Measurements from ENCODE around the gene ARHGAP22. TPM values are rescaled to one million over a fixed set of nuclear protein-coding genes. Genes with fewer than 3 reads are reported as not detected.

Gene ARHGAP22
- total and polyA plus RNA-seq, 2 experiments from 2014 or later: 4.8 to 10.7 TPM

DNA sequence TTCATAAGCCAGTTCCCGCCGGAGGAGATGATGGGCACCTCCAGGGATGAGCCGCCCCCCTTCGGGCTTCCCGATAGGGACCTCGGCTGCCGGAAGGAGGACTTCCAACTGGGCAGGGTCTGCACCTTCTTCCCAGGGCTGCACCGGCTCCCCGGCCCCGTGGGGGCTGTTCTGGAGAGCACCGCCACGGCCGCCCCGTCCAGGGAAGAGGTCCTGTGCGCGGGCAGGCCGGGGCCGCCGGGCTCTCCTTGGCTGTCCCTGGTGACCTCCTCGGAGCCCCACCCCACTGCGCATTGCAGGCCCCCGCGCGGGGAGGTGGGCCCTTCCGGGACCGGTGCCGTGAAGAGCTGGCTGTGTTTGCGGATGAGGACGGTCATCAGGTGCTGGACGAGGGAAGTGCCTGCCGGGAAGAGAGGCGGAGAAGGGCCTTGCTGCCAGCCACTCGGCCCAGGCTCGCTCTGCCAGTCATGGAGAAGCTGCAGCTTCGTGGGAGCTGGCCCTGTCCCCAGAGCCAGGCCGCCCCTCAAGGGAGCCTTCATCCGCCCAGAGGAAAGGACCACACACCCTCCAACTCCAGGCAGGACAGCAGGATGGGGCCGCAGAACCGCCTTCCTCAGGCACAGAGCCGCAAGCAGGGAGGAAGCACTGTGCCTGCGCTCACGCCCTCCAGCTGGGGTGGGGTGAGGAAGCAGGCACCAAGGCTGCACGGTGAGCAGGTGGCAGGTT lies 154.0 kb downstream of the ARHGAP22 start:
- no peaks in the 10 kb centered on the region for H3K9me3 Mint-ChIP-seq
- TF ChIP-seq REST (IDR thresholded peaks at IDR 0.05; ENCODE audit: unreplicated experiment): no peak
- no peak for TF ChIP-seq ZNF114 (CRISPR knock-in tag; IDR thresholded peaks at IDR 0.05)
- TF ChIP-seq ETS1 (IDR thresholded peaks at IDR 0.05): no peak
- TF ChIP-seq, protein P1, sequence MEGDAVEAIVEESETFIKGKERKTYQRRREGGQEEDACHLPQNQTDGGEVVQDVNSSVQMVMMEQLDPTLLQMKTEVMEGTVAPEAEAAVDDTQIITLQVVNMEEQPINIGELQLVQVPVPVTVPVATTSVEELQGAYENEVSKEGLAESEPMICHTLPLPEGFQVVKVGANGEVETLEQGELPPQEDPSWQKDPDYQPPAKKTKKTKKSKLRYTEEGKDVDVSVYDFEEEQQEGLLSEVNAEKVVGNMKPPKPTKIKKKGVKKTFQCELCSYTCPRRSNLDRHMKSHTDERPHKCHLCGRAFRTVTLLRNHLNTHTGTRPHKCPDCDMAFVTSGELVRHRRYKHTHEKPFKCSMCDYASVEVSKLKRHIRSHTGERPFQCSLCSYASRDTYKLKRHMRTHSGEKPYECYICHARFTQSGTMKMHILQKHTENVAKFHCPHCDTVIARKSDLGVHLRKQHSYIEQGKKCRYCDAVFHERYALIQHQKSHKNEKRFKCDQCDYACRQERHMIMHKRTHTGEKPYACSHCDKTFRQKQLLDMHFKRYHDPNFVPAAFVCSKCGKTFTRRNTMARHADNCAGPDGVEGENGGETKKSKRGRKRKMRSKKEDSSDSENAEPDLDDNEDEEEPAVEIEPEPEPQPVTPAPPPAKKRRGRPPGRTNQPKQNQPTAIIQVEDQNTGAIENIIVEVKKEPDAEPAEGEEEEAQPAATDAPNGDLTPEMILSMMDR (conservative IDR thresholded peaks at IDR 0.05; ENCODE audit: low read depth in 2 of 2): no peak
- no peak for TF ChIP-seq CREB1 (CRISPR knock-in tag; IDR thresholded peaks at IDR 0.05; ENCODE audit: low read depth)
- no peak for TF ChIP-seq ZNF331 (CRISPR knock-in tag; IDR thresholded peaks at IDR 0.05; ENCODE audit: low read depth)
- no peak for TF ChIP-seq EZH2phosphoT487 (IDR thresholded peaks at IDR 0.05; ENCODE audit: unreplicated experiment)
- no peak for TF ChIP-seq EZH2 (IDR thresholded peaks at IDR 0.05; ENCODE audit: low read depth, unreplicated experiment)
- TF ChIP-seq POLR2AphosphoS5 (IDR thresholded peaks at IDR 0.05; ENCODE audit: low read depth): no peak
- TF ChIP-seq STAT1 (IDR thresholded peaks at IDR 0.05; ENCODE audit: unreplicated experiment): no peak
- Histone ChIP-seq H2AFZ (no peak overlapping the region), H3K9me2 (ENCODE audit: insufficient read depth) (no peaks in the 10 kb centered on the region), H3K4me2 (no peak overlapping the region), H3K27ac (ENCODE audit: low read depth) (no peak overlapping the region), H3K4me1 (ENCODE audit: insufficient read depth) (no peaks in the 10 kb centered on the region), H3K4me3 (no peak overlapping the region), H3F3A (replicated peaks; ENCODE audit: low read depth) (no peaks in the 10 kb centered on the region), H3K36me3 (ENCODE audit: insufficient read depth) (no peaks in the 10 kb centered on the region), H4K20me1 (replicated peaks; ENCODE audit: insufficient read depth) (no peaks in the 10 kb centered on the region), H3K79me2 (replicated peaks; ENCODE audit: insufficient read depth) (no peaks in the 10 kb centered on the region), H3K27me3 (ENCODE audit: insufficient read depth) (no peaks in the 10 kb centered on the region)
- DNase-seq (ENCODE audit: low spot score): no peak
- H3K36me3 Mint-ChIP-seq (ENCODE audit: low read depth): peaks cover 7% of the 10 kb centered on the region; the same call in 2 of the 3 replicates
- no peak overlapping the region for H3K27ac Mint-ChIP-seq
- ATAC-seq: no peak
- no peak overlapping the region for H3K4me3 Mint-ChIP-seq
- peaks cover 11% of the 10 kb centered on the region for H3K27me3 Mint-ChIP-seq (ENCODE audit: insufficient read depth, low read depth, poor library complexity)
- peaks cover 11% of the 10 kb centered on the region for H3K4me1 Mint-ChIP-seq

Measured in GM23338 (cell line).